ENCODE results near the gene ADGRV1.
"Not testable (repeated sequence)": the region's sequence is repeated elsewhere in the genome, so short reads cannot be mapped to it uniquely, and the experiment has no call there.

Gene ADGRV1

GRCh38 chr5:90830058-90830457 is 271.5 kb downstream of the ADGRV1 start:
- DNase-seq: no peak

DNA sequence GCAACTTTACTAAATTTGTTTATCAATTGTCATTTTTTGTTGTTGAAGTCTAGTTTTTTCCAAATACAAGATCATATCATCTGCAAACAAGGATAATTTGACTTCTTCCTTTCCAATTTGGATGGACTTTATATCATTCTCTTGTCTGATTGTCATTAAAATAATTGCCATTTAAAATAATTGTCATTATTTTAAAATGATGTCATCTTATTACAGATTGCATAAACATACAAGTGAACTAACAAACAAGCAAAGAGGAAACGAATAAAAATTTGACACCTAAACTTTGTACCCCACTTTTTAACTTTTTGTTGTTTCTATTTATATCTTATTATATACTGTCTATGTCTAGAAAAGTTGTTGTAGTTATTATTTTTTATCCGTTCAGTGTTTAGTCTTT is 275.2 kb downstream of the ADGRV1 start:
- no peak for DNase-seq

GRCh38 chr5:90834711-90835110 is 276.1 kb downstream of the ADGRV1 start:
- DNase-seq: no peak

GRCh38 chr5:90843443-90843842 is 284.8 kb downstream of the ADGRV1 start:
- DNase-seq: no peak

- DNase-seq: no peak
Measured at GRCh38 chr5:90844931-90845330, 286.3 kb downstream of the ADGRV1 start.

DNA sequence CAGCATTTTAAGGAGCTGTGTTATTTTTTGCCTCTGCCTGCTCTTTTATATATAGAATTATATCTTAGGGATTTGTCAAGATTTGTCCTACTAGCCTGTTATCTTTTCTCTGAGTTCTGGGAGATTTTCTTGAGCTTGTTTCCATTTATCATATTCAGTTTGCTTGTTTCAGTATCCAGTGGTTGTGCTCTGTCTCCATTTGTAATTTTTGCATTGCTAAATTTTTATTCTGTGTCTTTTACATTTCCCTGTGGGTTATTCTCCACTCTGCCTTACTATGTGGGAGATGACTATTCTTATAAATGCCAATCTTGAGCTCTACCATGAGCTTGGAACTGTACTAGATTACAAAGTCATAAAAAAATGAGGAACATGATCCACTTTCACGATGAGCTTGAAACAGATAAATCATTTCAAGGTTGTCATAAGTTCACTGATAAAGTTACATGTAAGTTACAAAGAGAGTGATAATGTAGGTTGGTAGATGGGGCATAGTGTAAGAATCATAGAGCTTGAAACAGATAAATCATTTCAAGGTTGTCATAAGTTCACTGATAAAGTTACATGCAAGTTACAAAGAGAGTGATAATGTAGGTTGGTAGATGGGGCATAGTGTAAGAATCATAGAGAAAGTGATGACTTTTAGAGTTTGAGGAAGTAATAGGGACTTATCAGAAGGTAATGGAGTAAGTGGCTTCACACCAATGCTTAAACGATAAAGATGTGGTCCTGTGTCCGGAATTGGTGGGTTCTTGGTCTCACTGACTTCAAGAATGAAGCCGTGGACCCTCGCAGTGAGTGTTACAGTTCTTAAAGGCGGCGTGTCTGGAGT is 287.3 kb downstream of the ADGRV1 start:
- DNase-seq: no peak

- DNase-seq: not testable (repeated sequence)
Measured at GRCh38 chr5:90847606-90848005, 289.0 kb downstream of the ADGRV1 start.

- DNase-seq: no peak
Measured at GRCh38 chr5:90849939-90850338, 291.3 kb downstream of the ADGRV1 start.

GRCh38 chr5:90852531-90852930 is 293.9 kb downstream of the ADGRV1 start:
- DNase-seq: no peak

DNA sequence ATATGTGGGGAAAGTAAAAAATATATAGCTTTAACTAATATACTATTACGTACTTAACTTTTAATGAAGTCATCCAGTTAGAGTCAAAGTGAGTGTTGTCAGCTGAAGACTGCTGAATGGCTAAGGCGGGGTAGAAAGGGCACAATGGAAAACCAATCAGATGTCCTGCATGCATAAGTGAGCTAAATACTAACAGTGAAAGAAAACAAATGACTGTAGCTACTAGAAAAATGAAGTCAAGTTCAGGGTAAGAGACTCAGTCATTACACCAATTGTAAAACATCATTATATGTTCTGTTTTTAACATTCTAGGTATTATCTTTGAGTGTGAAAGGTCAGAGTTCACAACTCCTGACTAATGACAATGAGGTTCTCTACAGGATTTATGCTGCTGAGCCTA is 295.2 kb downstream of the ADGRV1 start:
- no peak for DNase-seq

DNA sequence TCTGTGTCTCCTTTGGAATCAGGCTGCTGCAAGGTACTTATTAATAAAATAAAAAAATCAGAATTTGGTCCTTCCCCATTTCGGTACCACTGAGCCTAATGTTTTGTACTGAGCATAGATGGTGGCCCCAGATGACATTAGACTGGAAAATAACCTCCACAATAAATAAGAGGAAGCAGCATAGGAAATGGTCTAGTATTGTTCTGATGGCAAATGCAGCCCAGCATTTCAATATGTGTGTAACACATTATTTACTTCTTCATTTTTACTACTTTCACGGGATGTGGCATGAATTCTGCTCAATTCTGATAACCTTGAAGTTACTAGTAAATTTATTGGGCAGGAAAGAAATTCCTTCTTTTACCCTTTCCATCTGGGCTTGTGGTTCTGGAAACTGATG is 295.6 kb downstream of the ADGRV1 start:
- no peak for DNase-seq

DNA sequence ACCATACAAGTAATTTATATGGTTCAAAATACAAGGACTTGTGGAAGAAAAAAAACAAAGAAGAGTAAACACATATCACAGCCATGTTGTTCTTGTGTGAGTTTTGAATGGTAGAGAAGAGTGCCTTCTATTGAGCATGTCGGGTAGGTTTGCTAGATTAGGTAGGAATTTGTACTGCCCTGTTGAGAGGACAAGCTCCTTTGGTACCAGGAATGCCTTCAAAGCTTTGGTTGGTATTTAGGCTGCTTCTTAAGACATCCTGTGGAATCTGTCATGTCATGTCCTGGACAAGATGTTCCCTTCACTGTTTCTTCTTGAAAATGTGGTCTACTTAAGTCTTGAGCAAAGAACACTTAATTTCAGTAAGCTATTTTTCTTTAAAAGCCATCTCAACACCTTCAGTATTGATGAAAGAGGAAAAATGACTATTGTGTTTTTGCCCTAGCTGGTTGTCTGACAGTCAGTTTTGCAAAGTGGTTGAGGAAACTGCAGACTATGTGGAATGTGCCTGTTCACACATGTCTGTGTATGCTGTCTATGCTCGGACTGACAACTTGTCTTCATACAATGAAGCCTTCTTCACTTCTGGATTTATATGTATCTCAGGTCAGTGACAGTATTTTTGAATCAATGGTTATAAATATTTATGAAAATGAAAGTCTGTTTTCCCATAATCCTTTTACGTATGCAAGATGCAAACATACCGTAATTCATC is 296.9 kb downstream of the ADGRV1 start:
- DNase-seq: no peak

- DNase-seq: no peak
Measured at GRCh38 chr5:90861843-90862586, 303.4 kb downstream of the ADGRV1 start.

GRCh38 chr5:90865180-90865579 is 306.6 kb downstream of the ADGRV1 start:
- DNase-seq: no peak

DNA sequence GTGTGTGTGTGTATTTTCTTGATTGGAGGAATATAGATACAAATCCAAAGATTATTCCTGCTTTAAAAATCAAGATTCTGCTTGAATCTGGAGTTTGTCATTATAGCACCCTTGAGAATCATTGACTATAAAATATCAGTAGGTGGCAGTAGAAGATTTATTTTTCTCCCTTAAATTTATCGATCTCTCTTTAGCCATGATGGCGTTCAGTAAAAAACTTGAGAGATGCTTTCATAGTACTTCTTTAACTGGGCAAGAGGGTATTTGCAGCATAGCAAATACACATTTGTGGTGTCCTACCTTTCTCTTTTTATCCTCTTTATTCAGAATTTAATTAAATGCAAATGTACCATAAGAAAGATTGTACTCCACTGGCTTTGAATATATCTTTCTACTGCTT is 307.7 kb downstream of the ADGRV1 start:
- no peak for DNase-seq

GRCh38 chr5:90866915-90867731 is 308.5 kb downstream of the ADGRV1 start:
- DNase-seq: no peak

DNA sequence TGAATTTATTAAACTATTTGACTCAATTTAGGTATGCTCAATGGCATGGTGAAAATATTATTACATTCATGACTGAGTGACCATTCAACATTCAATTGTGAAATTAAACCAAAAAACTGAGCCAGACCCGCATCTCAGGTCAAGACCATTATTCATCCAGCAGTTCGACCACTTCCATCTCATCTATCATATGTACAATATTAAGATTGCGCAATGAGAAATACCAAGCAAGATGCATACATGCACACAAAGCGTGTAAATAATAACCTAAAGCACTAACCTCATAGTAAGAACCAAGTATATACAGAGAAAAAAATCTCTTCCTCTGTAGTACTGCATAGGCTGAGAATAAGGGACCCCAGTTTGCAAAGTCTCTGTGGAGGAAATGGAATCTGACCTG is 310.2 kb downstream of the ADGRV1 start:
- DNase-seq: no peak

DNA sequence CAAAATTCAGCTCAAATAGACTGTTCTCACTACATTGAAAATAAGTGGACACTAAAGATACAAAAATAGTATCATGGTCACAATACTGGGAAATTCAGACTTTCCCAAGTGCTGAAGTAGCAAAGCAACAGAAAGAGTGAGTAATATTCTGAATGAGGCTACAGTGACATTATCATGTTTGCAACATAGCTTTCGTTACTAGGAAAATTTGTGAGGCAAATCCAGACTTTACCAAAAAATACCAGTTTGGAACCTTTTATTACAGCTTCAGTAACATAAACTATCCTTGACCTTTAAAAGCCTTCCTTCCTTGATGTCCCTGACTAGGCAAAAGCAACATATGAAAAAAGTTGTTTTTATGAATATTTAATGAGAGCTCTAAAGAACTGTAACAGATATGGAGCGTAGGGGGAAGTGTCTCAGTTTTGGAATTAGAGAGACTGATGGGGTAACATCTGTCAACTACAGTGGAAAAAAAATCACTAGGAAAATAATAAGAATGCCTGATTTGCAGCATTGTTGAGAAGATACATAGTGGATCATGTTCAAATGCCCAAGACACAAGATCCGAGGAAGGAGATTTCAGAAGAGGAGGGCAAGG is 312.9 kb downstream of the ADGRV1 start:
- no peak for DNase-seq

DNA sequence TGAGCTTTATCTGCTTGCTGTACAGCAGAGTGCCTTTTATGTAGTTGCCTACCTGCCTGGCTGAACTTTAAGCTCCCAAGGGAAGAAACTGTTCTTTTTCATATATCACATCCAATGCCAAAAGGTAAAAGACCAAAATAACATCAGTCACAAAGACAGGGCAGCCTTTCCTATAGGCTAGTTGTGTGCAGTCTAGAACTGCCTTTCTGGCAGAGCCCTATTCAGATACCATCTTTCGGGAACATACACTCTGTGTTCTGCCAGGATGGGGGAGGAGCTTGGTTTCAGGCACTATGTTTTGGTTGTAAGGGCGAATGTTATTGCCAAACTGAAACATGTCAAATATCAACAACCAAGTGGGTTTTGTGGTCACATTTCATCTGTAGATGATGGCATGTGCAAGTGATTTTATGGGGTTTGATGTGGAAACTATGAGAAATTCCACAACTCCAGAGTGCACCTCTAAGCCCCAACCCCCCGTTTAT is 314.5 kb downstream of the ADGRV1 start:
- no peak for DNase-seq

GRCh38 chr5:90874066-90874465 is 315.5 kb downstream of the ADGRV1 start:
- no peak for DNase-seq

DNA sequence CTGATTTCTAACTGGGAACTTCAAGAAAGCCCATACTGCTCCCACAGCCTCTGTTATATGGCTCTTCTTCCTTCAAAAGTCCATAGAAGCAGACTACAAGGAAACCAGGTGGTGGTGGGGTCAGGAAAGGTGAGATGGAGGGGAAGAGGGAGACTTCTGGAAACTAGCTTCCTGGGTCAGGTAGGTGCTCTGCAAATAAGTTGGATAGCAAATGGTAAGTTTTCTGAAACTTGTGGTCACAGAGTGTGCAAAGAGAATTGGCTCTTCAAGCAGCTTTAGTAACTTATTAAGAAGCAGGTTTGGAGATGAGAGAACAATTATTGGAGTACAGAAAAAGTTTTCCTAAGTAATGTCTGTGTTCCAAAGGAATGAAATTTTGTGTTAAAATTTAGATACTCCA is 316.9 kb downstream of the ADGRV1 start:
- DNase-seq: no peak

DNA sequence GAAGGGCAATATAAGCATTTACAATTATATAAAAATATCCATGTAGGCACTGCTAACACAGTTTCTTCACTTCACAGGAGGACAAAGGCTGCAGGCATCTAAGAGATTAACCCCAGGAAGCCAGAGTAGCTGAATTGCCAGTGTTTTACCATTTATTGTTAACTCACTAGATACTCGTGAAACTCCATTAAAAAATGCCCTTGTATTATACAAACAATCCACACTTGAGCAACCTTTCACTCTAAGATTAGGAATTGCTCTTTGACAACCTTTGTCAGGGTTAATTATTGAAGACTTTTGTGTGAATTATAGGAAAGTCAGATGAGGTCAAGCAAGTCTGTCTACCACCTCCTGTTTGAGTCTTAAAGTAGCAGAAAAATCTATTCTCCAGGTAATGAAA is 317.8 kb downstream of the ADGRV1 start:
- no peak for DNase-seq
